ENCODE data around the gene IL1RAPL2. TPM values are rescaled to one million over a fixed set of nuclear protein-coding genes. Genes with fewer than 3 reads are reported as not detected.

The IL1RAPL2 gene
- polyA plus RNA-seq, 3 donors = not detected

GRCh38 chrX:105703876-105704275, 1137.9 kb downstream of the IL1RAPL2 start:
- intact Hi-C loops (cut with micrococcal nuclease) = loop anchor here in 1 of 2 donors (10.0 kb wide), 1 partner anchor 59 kb away; no protein-coding TSS in a partner anchor
- Histone ChIP-seq H3K4me3 (replicated peaks in 1 of 3; ENCODE audit: low read depth in 2 of 3, low read length in 3 of 3) (no peak overlapping the region), H3K27ac (ENCODE audit: low read depth in 1 of 2, low read length in 2 of 2) (no peak overlapping the region), H3K4me2 (replicated peaks; ENCODE audit: extremely low read depth, low read length, poor library complexity, severe bottlenecking) (no peak overlapping the region), H3K9me3 (replicated peaks in 1 of 2; ENCODE audit: control insufficient read depth in 1 of 2, insufficient read depth in 1 of 2, low read length in 2 of 2) (no peaks in the 10 kb centered on the region), H3K9ac (ENCODE audit: insufficient read depth, low read length, poor library complexity, severe bottlenecking) (no peak overlapping the region), H4K20me1 (ENCODE audit: insufficient read depth, low read length) (no peaks in the 10 kb centered on the region), H3K79me2 (ENCODE audit: insufficient read depth, low read length) (no peaks in the 10 kb centered on the region), H2AFZ (ENCODE audit: insufficient read depth, low read depth, low read length, poor library complexity, severe bottlenecking) (no peak overlapping the region), H3K4me1 (ENCODE audit: control insufficient read depth in 1 of 2, insufficient read depth in 2 of 2, low read length in 2 of 2) (no peaks in the 10 kb centered on the region), H3K27me3 (ENCODE audit: control insufficient read depth in 2 of 2, insufficient read depth in 2 of 2, low read length in 2 of 2) (no peaks in the 10 kb centered on the region), H3K36me3 (replicated peaks in 1 of 2; ENCODE audit: control insufficient read depth in 1 of 2, insufficient read depth in 2 of 2, low read length in 2 of 2) (no peaks in the 10 kb centered on the region)
- no peaks in the 10 kb centered on the region for H3K9me3 Mint-ChIP-seq
- no peak overlapping the region for H3K4me3 Mint-ChIP-seq
- WGBS (ENCODE audit: insufficient coverage) = no CpG with 5 or more reads among the region's 2 CpGs
- H3K4me1 Mint-ChIP-seq = no peaks in the 10 kb centered on the region
- no peak for DNase-seq
- no peaks in the 10 kb centered on the region for H3K36me3 Mint-ChIP-seq
- H3K27me3 Mint-ChIP-seq (ENCODE audit: low read depth in 3 of 3) = no peaks in the 10 kb centered on the region
- no peak overlapping the region for H3K27ac Mint-ChIP-seq
- TF ChIP-seq CTCF (IDR thresholded peaks at IDR 0.05) = no peak

GRCh38 chrX:105706041-105706440, 1140.0 kb downstream of the IL1RAPL2 start:
- no peak overlapping the region for H2AFZ ChIP-seq (ENCODE audit: insufficient read depth, low read depth, low read length, poor library complexity, severe bottlenecking)

More at GRCh38 chrX:105706041-105706440, 1140.0 kb downstream of the IL1RAPL2 start:
- Mint-ChIP-seq H3K27ac (no peak overlapping the region), H3K27me3 (ENCODE audit: low read depth in 3 of 3) (no peaks in the 10 kb centered on the region), H3K4me3 (no peak overlapping the region), H3K4me1 (no peaks in the 10 kb centered on the region), H3K36me3 (no peaks in the 10 kb centered on the region), H3K9me3 (peaks cover 0 to 2% (median 0%) of the 10 kb centered on the region in 7 donors)
- no peak for TF ChIP-seq CTCF (IDR thresholded peaks at IDR 0.05)
- intact Hi-C loops (cut with micrococcal nuclease) = loop anchor here in 1 of 2 donors (10.0 kb wide), 1 partner anchor 61 kb away; no protein-coding TSS in a partner anchor
- Histone ChIP-seq H3K9ac (ENCODE audit: insufficient read depth, low read length, poor library complexity, severe bottlenecking) (no peak overlapping the region), H3K27ac (ENCODE audit: low read depth in 1 of 2, low read length in 2 of 2) (no peak overlapping the region), H3K4me2 (replicated peaks; ENCODE audit: extremely low read depth, low read length, poor library complexity, severe bottlenecking) (no peak overlapping the region), H3K36me3 (replicated peaks in 1 of 2; ENCODE audit: control insufficient read depth in 1 of 2, insufficient read depth in 2 of 2, low read length in 2 of 2) (no peaks in the 10 kb centered on the region), H3K4me3 (replicated peaks in 1 of 3; ENCODE audit: low read depth in 2 of 3, low read length in 3 of 3) (no peak overlapping the region), H3K4me1 (ENCODE audit: control insufficient read depth in 1 of 2, insufficient read depth in 2 of 2, low read length in 2 of 2) (no peaks in the 10 kb centered on the region), H3K9me3 (replicated peaks in 1 of 2; ENCODE audit: control insufficient read depth in 1 of 2, insufficient read depth in 1 of 2, low read length in 2 of 2) (no peaks in the 10 kb centered on the region), H3K79me2 (ENCODE audit: insufficient read depth, low read length) (no peaks in the 10 kb centered on the region), H3K27me3 (ENCODE audit: control insufficient read depth in 2 of 2, insufficient read depth in 2 of 2, low read length in 2 of 2) (no peaks in the 10 kb centered on the region), H4K20me1 (ENCODE audit: insufficient read depth, low read length) (no peaks in the 10 kb centered on the region)
- no peak for DNase-seq
- no CpG with 5 or more reads among the region's 1 CpG for WGBS (ENCODE audit: insufficient coverage)
